ENCODE data around the gene BCL2.

BCL2 gene

GRCh38 chr18:63131959-63132818, 187.4 kb downstream of the BCL2 start:
- H2AFZ ChIP-seq (ENCODE audit: low read depth, low read length) = no peak overlapping the region
- peaks cover 46% of the 10 kb centered on the region for H3K4me1 ChIP-seq (ENCODE audit: low read length)
- no peaks in the 10 kb centered on the region for H3K27me3 ChIP-seq (ENCODE audit: low read depth, low read length)
- TF ChIP-seq EZH2phosphoT487 (IDR thresholded peaks at IDR 0.05; ENCODE audit: low read depth) (no peak), CTCF (IDR thresholded peaks at IDR 0.05; ENCODE audit: low read depth, low read length) (no peak)
- H4K20me1 ChIP-seq (ENCODE audit: insufficient read depth, low read length) = peaks cover 76% of the 10 kb centered on the region
- peak overlapping the region; percentile 11; the same call in 1 of the 2 replicates for H3K9ac ChIP-seq (ENCODE audit: low read length)
- H3K36me3 ChIP-seq (replicated peaks; ENCODE audit: low read depth, low read length) = peaks cover 24% of the 10 kb centered on the region
- peak overlapping the region; percentile 22 for H3K27ac ChIP-seq (ENCODE audit: low read length)
- peak overlapping the region; percentile 52 for H3K4me2 ChIP-seq (ENCODE audit: low read length)
- H3K4me3 ChIP-seq (ENCODE audit: low read length) = 0 out of 2 replicates have a peak overlapping the region, but pooled peaks have one; percentile 12
- H3K79me2 ChIP-seq (ENCODE audit: low read length) = peaks cover 76% of the 10 kb centered on the region
- no peaks in the 10 kb centered on the region for H3K9me3 ChIP-seq (ENCODE audit: insufficient read depth, low read length)

- H2AFZ ChIP-seq (ENCODE audit: low read depth, low read length) = no peak overlapping the region
- peaks cover 37% of the 10 kb centered on the region for H3K4me1 ChIP-seq (ENCODE audit: low read length)
- H3K9me3 ChIP-seq (ENCODE audit: insufficient read depth, low read length) = no peaks in the 10 kb centered on the region
- peak overlapping the region; percentile 11; the same call in 1 of the 2 replicates for H3K9ac ChIP-seq (ENCODE audit: low read length)
- peaks cover 67% of the 10 kb centered on the region for H3K79me2 ChIP-seq (ENCODE audit: low read length)
- H3K27ac ChIP-seq (ENCODE audit: low read length) = peak overlapping the region; percentile 22
- TF ChIP-seq CTCF (IDR thresholded peaks at IDR 0.05; ENCODE audit: low read depth, low read length) = peak; percentile 99
- TF ChIP-seq EZH2phosphoT487 (IDR thresholded peaks at IDR 0.05; ENCODE audit: low read depth) = no peak
- peaks cover 70% of the 10 kb centered on the region for H4K20me1 ChIP-seq (ENCODE audit: insufficient read depth, low read length)
- no peaks in the 10 kb centered on the region for H3K27me3 ChIP-seq (ENCODE audit: low read depth, low read length)
- peak overlapping the region; percentile 52 for H3K4me2 ChIP-seq (ENCODE audit: low read length)
- H3K36me3 ChIP-seq (replicated peaks; ENCODE audit: low read depth, low read length) = peaks cover 24% of the 10 kb centered on the region
- H3K4me3 ChIP-seq (ENCODE audit: low read length) = peak overlapping the region; percentile 12; the same call in 1 of the 2 replicates
Observed at GRCh38 chr18:63131106-63131958, 188.2 kb downstream of the BCL2 start.

- Histone ChIP-seq H4K20me1 (ENCODE audit: insufficient read depth, low read length) (peaks cover 59% of the 10 kb centered on the region), H3K4me2 (ENCODE audit: low read length) (no peak overlapping the region), H3K9me3 (ENCODE audit: insufficient read depth, low read length) (no peaks in the 10 kb centered on the region), H3K4me1 (ENCODE audit: low read length) (peaks cover 25% of the 10 kb centered on the region), H2AFZ (ENCODE audit: low read depth, low read length) (no peak overlapping the region), H3K27ac (ENCODE audit: low read length) (no peak overlapping the region), H3K4me3 (ENCODE audit: low read length) (no peak overlapping the region), H3K79me2 (ENCODE audit: low read length) (peaks cover 56% of the 10 kb centered on the region), H3K9ac (ENCODE audit: low read length) (no peak overlapping the region), H3K27me3 (ENCODE audit: low read depth, low read length) (no peaks in the 10 kb centered on the region), H3K36me3 (replicated peaks; ENCODE audit: low read depth, low read length) (peaks cover 29% of the 10 kb centered on the region)
- no peak for TF ChIP-seq EZH2phosphoT487 (IDR thresholded peaks at IDR 0.05; ENCODE audit: low read depth)
- no peak for TF ChIP-seq CTCF (IDR thresholded peaks at IDR 0.05; ENCODE audit: low read depth, low read length)
Observed at GRCh38 chr18:63130176-63130575, 189.4 kb downstream of the BCL2 start.
